T1000 (cell line): ENCODE measurements around the gene CYSRT1.

ENCODE experiments used
- DNase-seq: peaks from one replicate; lab custom pipeline; 2025; ENCODE audit warnings: mixed read lengths; lab: John Stamatoyannopoulos, UW

The CYSRT1 gene

DNA sequence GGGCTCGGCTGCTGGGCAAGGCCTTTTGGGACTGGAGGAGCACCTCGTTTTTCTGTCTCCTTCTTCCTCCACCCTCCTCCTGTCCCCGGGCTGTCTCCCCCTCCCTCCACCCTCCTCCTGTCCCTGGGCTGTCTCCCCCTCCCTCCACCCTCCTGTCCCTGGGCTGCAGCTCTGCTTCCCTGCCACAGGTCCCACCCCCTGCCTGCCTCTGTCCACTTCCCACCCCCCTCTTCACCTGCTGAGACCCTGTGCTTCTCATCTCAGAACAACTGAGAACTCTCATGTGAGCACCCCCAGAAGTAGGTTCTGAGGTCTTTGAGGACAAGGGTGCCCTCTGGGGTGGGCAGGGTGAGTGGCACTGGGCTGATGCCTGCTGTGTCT is 46.7 kb downstream of the CYSRT1 start:
- no peak for DNase-seq

DNA sequence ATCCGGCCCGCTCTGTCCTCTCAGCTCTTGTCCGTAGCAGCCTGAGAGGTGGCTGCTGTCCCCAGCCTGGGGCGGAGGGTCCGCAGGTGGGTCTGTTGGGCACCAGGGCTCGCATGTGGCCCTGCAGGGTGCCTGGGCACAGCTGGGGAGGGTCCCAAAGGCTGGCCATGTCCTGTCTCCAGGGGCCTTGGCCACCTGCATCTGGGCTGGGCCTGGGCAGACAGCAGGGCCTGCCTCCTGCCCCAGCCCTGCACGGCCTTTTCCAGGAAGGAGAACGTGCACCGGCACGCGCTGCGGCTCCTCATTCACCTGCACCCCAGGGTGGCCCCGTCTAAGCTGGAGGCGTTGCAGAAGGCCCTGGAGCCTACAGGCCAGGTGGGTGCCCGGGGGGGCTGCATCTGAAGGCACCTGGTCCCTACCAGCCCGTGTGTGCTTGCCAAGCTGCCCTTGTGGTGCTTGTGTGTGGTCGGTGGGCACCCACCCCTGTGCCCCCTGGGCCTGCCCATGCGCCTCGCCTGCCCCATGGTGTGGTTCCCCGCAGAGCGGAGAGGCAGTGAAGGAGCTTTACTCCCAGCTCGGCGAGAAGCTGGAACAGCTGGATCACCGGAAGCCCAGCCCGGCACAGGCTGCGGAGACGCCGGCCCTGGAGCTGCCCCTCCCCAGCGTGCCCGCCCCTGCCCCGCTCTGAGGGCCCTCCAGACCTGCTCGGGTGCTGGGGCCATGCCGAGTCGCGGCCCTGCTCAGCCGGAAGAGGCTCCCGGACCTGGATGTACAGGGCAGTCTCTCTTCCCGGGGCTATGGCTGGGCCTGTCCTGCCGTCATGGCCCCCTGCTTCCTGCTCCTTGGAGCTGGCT is 47.5 kb downstream of the CYSRT1 start:
- no peak for DNase-seq

DNA sequence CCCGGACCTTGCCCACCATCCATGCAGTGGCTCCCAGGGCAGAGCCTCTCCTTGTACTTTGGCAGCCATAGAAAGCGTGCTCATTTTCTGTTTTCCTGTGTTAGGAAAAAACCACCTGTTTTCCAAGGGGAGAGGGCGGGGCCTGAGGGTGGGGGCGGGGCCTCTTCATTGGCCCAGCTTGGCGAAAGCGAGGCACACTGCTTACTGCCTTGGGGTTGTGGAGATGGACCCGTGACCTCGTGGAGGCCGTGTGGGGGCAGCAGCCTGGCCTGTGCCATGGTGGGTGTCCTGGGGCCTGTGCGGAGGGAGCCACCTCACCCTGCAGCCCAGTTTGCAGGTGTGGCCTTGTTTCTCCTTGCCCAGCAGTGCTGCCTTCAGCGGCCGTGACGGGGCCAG is 48.1 kb downstream of the CYSRT1 start:
- DNase-seq: no peak

DNA sequence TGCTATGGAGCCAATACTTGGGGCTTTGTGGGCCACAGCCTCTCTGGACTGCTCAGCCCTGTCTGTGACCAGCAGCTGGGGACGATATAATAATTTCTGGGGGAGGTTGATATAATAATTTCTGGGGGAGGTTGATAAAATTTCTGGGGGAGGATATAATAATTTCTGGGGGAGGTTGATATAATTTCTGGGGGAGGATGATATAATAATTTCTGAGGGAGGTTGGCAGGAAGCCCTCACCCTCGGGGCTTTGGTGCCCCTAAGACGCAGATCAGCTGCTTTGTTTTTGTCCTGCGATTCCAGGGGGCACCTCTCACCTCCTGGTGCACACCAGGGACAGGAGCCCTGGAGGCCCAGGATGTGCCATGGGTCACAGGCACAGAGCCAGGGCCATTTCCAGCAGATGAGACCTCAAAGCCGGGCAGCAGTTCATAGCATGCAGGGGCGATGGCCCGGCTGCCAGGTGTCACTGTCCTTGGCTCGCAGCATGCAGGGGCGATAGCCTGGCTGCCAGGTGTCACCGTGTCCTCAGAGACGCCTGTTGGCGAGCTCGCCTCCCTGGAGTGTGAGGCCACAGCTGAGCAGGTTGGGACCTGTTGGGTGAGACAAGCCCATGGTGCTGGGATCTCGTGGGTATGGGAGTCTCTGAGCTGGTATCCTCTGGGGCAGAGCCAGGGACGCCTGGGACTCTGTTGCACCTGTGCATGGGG is 48.8 kb downstream of the CYSRT1 start:
- no peak for DNase-seq

DNA sequence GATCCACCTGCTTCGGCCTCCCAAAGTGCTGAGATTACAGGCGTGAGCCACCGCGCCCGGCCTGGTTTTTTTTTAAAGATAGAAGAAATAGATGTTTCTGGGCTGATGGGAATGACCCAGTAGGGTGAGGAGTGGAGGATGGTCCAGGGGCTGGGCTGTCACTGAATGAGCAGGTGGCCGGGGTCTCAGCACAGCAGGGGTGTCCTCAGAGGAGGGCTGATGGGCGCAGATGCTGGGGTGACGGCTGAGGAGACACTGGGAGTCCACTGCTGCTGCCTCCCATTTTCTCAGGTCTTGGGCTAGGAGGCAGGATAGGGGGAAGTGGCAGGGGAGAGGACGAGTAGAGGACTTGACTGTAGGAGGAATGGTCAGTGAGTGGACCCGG is 50.2 kb downstream of the CYSRT1 start:
- no peak for DNase-seq
